ENCODE results near the gene RSRC1. TPM values are rescaled to one million over a fixed set of nuclear protein-coding genes. Genes with fewer than 3 reads are reported as not detected.

Gene RSRC1
- total and polyA plus RNA-seq, 2 donors (not counting 1 experiment from before 2014, with no cell fraction given), result 4.5 to 54.6 TPM

- Histone ChIP-seq H3K9ac (ENCODE audit: low read length) (no peak overlapping the region), H3K9me3 (ENCODE audit: control extremely low read depth in 1 of 3, control insufficient read depth in 2 of 3, insufficient read depth in 1 of 3, low read length in 2 of 3) (peaks cover 0 to 2% (median 0%) of the 10 kb centered on the region in 3 donors), H2AFZ (ENCODE audit: insufficient read depth, low read depth, low read length, poor library complexity, severe bottlenecking) (no peak overlapping the region), H3K4me1 (ENCODE audit: control insufficient read depth in 2 of 2, insufficient read depth in 2 of 2, low read length in 2 of 2) (no peaks in the 10 kb centered on the region), H3K36me3 (replicated peaks in 1 of 2; ENCODE audit: control extremely low read depth in 1 of 2, control insufficient read depth in 1 of 2, extremely low read depth in 1 of 2, insufficient read depth in 2 of 2, low read length in 1 of 2) (peaks cover 0 to 4% of the 10 kb centered on the region in 2 experiments), H3K79me2 (ENCODE audit: control insufficient read depth, insufficient read depth, low read length) (no peaks in the 10 kb centered on the region), H3K27me3 (replicated peaks in 1 of 4; ENCODE audit: control extremely low read depth in 1 of 4, control insufficient read depth in 3 of 4, insufficient read depth in 4 of 4, low read length in 3 of 4) (no peaks in the 10 kb centered on the region), H3K27ac (ENCODE audit: low read length in 2 of 2) (no peak overlapping the region), H3K4me2 (replicated peaks; ENCODE audit: low read depth, low read length, poor library complexity, severe bottlenecking) (no peak overlapping the region), H4K20me1 (ENCODE audit: control insufficient read depth, insufficient read depth, low read length, poor library complexity, severe bottlenecking) (no peaks in the 10 kb centered on the region), H3K4me3 (ENCODE audit: control extremely low read depth in 1 of 5, extremely low read depth in 1 of 5, insufficient read depth in 1 of 5, low read depth in 2 of 5, low read length in 4 of 5) (no peak overlapping the region)
- no peak overlapping the region for H3K4me3 Mint-ChIP-seq
- no peak overlapping the region for H3K27ac Mint-ChIP-seq
- H3K9me3 Mint-ChIP-seq (ENCODE audit: insufficient read depth), result no peaks in the 10 kb centered on the region
- ATAC-seq (ENCODE audit: low read depth) (no peak), DNase-seq (no peak)
- intact Hi-C loops (cut with micrococcal nuclease), result loop anchor here (2.0 kb wide), 1 partner anchor 15 kb away; no protein-coding TSS in a partner anchor
- no peak for TF ChIP-seq CTCF (IDR thresholded peaks at IDR 0.05)
- no peak for TF ChIP-seq EZH2 (IDR thresholded peaks at IDR 0.05; ENCODE audit: borderline replicate concordance, insufficient read depth, low read depth, low read length, poor library complexity, severe bottlenecking)
- H3K27me3 Mint-ChIP-seq, result no peaks in the 10 kb centered on the region
- CTCF ChIA-PET, result no interaction called here
- POLR2A ChIA-PET, result no interaction called here
- H3K4me1 Mint-ChIP-seq, result no peaks in the 10 kb centered on the region
Measured at GRCh38 chr3:158213461-158213860, 103.6 kb downstream of the RSRC1 start.

- no peak overlapping the region for H3K27ac ChIP-seq (ENCODE audit: low read length in 2 of 2)
- H2AFZ ChIP-seq (ENCODE audit: insufficient read depth, low read depth, low read length, poor library complexity, severe bottlenecking), result no peak overlapping the region
- POLR2A ChIA-PET, result no interaction called here
- no peak for TF ChIP-seq CTCF (IDR thresholded peaks at IDR 0.05)
- H3K4me1 Mint-ChIP-seq, result no peaks in the 10 kb centered on the region
- no peaks in the 10 kb centered on the region for H3K79me2 ChIP-seq (ENCODE audit: control insufficient read depth, insufficient read depth, low read length)
- no peak overlapping the region for H3K27ac Mint-ChIP-seq
- H3K27me3 ChIP-seq (replicated peaks in 1 of 4; ENCODE audit: control extremely low read depth in 1 of 4, control insufficient read depth in 3 of 4, insufficient read depth in 4 of 4, low read length in 3 of 4), result no peaks in the 10 kb centered on the region
- no peak overlapping the region for H3K4me3 Mint-ChIP-seq
- no peak overlapping the region for H3K4me2 ChIP-seq (replicated peaks; ENCODE audit: low read depth, low read length, poor library complexity, severe bottlenecking)
- H4K20me1 ChIP-seq (ENCODE audit: control insufficient read depth, insufficient read depth, low read length, poor library complexity, severe bottlenecking), result no peaks in the 10 kb centered on the region
- DNase-seq (no peak), ATAC-seq (ENCODE audit: low read depth) (no peak)
- WGBS (ENCODE audit: insufficient coverage), result 100% methylated on average over 3 of the region's 3 CpGs
- H3K27me3 Mint-ChIP-seq, result no peaks in the 10 kb centered on the region
- intact Hi-C loops (cut with micrococcal nuclease), result no loop called here
- no peaks in the 10 kb centered on the region for H3K9me3 ChIP-seq (ENCODE audit: control extremely low read depth in 1 of 3, control insufficient read depth in 2 of 3, insufficient read depth in 1 of 3, low read length in 2 of 3)
- no peaks in the 10 kb centered on the region for H3K9me3 Mint-ChIP-seq (ENCODE audit: insufficient read depth)
- no peak overlapping the region for H3K4me3 ChIP-seq (ENCODE audit: control extremely low read depth in 1 of 5, extremely low read depth in 1 of 5, insufficient read depth in 1 of 5, low read depth in 2 of 5, low read length in 4 of 5)
- no peaks in the 10 kb centered on the region for H3K4me1 ChIP-seq (ENCODE audit: control insufficient read depth in 2 of 2, insufficient read depth in 2 of 2, low read length in 2 of 2)
- no peak overlapping the region for H3K9ac ChIP-seq (ENCODE audit: low read length)
- CTCF ChIA-PET, result no interaction called here
- no peaks in the 10 kb centered on the region for H3K36me3 ChIP-seq (replicated peaks in 1 of 2; ENCODE audit: control extremely low read depth in 1 of 2, control insufficient read depth in 1 of 2, extremely low read depth in 1 of 2, insufficient read depth in 2 of 2, low read length in 1 of 2)
Measured at GRCh38 chr3:158217992-158218391, 108.1 kb downstream of the RSRC1 start.
